Ishikawa (cell line): ENCODE data around the gene ELMO1.

Source experiments
- CEBPB ChIP-seq: IDR thresholded peaks from 2 replicates; pipeline ENCODE4 v1.6.1; 2012
- CREB1 ChIP-seq: IDR thresholded peaks from 2 replicates; pipeline ENCODE4 v1.6.1; 2012; ENCODE audit warnings: low read depth
- EGR1 ChIP-seq: IDR thresholded peaks from 2 replicates; pipeline ENCODE4 v1.6.1; 2012
- EP300 ChIP-seq: IDR thresholded peaks from 2 replicates; pipeline ENCODE4 v1.6.1; 2012; ENCODE audit warnings: borderline replicate concordance
- FOXM1 ChIP-seq: IDR thresholded peaks from 2 replicates; pipeline ENCODE4 v1.6.1; 2012; ENCODE audit warnings: low read depth, borderline replicate concordance
- NFIC ChIP-seq: IDR thresholded peaks from 2 replicates; pipeline ENCODE4 v1.6.1; 2012
- RAD21 ChIP-seq: IDR thresholded peaks from 2 replicates; pipeline ENCODE4 v1.6.1; 2012; ENCODE audit warnings: low read depth
- TAF1 ChIP-seq: IDR thresholded peaks from 2 replicates; pipeline ENCODE4 v1.6.1; 2012; ENCODE audit warnings: low read depth, mild to moderate bottlenecking
- TCF12 ChIP-seq: IDR thresholded peaks from 2 replicates; pipeline ENCODE4 v1.6.1; 2012; ENCODE audit warnings: low read depth
- TEAD4 ChIP-seq: IDR thresholded peaks from 2 replicates; pipeline ENCODE4 v1.6.1; 2012
- YY1 ChIP-seq: IDR thresholded peaks from 2 replicates; pipeline ENCODE4 v1.6.1; 2012; ENCODE audit warnings: low read depth
- ZBTB7A ChIP-seq: IDR thresholded peaks from 2 replicates; pipeline ENCODE4 v1.6.1; 2012; ENCODE audit warnings: low read depth
- TF ChIP-seq, protein P1 (sequence below): IDR thresholded peaks from 2 replicates; pipeline ENCODE4 v1.6.1; 2012
- TF ChIP-seq, protein P2 (sequence below): IDR thresholded peaks from 2 replicates; pipeline ENCODE4 v1.6.1; 2012; ENCODE audit warnings: low read depth, mild to moderate bottlenecking
- TF ChIP-seq, protein P3 (sequence below): IDR thresholded peaks from 2 replicates; pipeline ENCODE4 v1.6.1; 2012

Gene ELMO1

DNA sequence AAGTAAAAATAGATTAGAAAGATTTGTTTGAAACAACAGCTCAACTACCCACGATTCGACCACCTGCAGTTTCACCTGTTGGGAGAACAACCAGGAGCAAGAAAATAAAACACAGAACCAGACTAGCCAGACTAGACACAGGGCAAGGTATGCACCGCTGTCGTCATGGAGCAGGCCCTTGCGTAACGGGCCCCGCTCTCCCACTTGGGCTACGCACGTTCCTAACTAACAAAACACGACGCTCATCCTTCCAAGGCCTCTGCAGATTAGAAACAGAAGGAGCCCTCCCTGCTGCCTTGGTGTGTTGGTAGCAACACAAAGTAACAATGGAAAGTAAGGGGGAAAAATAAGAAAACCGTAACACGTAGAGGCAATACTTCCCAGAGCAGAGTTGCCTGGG, 45.1 kb upstream of the ELMO1 start:
- no peak for TF ChIP-seq ZBTB7A
- TF ChIP-seq NFIC, result no peak
- TF ChIP-seq TAF1, result no peak
- no peak for TF ChIP-seq CREB1
- TF ChIP-seq YY1, result no peak
- TF ChIP-seq EP300, result no peak
- TF ChIP-seq, protein P1, sequence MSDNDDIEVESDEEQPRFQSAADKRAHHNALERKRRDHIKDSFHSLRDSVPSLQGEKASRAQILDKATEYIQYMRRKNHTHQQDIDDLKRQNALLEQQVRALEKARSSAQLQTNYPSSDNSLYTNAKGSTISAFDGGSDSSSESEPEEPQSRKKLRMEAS, result no peak
- TF ChIP-seq, protein P2, sequence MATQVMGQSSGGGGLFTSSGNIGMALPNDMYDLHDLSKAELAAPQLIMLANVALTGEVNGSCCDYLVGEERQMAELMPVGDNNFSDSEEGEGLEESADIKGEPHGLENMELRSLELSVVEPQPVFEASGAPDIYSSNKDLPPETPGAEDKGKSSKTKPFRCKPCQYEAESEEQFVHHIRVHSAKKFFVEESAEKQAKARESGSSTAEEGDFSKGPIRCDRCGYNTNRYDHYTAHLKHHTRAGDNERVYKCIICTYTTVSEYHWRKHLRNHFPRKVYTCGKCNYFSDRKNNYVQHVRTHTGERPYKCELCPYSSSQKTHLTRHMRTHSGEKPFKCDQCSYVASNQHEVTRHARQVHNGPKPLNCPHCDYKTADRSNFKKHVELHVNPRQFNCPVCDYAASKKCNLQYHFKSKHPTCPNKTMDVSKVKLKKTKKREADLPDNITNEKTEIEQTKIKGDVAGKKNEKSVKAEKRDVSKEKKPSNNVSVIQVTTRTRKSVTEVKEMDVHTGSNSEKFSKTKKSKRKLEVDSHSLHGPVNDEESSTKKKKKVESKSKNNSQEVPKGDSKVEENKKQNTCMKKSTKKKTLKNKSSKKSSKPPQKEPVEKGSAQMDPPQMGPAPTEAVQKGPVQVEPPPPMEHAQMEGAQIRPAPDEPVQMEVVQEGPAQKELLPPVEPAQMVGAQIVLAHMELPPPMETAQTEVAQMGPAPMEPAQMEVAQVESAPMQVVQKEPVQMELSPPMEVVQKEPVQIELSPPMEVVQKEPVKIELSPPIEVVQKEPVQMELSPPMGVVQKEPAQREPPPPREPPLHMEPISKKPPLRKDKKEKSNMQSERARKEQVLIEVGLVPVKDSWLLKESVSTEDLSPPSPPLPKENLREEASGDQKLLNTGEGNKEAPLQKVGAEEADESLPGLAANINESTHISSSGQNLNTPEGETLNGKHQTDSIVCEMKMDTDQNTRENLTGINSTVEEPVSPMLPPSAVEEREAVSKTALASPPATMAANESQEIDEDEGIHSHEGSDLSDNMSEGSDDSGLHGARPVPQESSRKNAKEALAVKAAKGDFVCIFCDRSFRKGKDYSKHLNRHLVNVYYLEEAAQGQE, result no peak
- TF ChIP-seq, protein P3, sequence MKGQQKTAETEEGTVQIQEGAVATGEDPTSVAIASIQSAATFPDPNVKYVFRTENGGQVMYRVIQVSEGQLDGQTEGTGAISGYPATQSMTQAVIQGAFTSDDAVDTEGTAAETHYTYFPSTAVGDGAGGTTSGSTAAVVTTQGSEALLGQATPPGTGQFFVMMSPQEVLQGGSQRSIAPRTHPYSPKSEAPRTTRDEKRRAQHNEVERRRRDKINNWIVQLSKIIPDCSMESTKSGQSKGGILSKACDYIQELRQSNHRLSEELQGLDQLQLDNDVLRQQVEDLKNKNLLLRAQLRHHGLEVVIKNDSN, result no peak
- TF ChIP-seq FOXM1, result no peak
- TF ChIP-seq TCF12, result no peak
- TF ChIP-seq CEBPB, result no peak
- TF ChIP-seq TEAD4, result no peak
- TF ChIP-seq RAD21, result no peak

DNA sequence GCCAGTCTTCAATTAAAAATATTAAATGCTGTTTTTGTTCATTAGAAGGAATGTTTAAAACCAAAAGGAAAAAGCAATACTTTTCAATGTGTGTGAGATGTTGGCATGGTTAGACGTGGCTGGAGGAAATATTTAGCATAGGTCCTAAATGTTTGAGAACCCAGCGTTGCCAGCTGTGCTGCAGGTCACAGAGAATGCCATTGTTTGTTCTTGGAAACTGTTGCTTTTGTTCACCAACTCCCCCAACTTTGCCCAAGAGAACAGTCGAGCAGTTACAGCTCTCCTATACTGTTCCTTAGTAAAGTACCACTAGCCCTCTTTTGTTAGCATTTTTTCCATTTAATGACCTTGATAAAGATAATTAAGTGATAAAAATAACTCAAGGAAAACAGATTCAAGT, 44.5 kb upstream of the ELMO1 start:
- TF ChIP-seq, protein P1, result no peak
- TF ChIP-seq NFIC, result no peak

DNA sequence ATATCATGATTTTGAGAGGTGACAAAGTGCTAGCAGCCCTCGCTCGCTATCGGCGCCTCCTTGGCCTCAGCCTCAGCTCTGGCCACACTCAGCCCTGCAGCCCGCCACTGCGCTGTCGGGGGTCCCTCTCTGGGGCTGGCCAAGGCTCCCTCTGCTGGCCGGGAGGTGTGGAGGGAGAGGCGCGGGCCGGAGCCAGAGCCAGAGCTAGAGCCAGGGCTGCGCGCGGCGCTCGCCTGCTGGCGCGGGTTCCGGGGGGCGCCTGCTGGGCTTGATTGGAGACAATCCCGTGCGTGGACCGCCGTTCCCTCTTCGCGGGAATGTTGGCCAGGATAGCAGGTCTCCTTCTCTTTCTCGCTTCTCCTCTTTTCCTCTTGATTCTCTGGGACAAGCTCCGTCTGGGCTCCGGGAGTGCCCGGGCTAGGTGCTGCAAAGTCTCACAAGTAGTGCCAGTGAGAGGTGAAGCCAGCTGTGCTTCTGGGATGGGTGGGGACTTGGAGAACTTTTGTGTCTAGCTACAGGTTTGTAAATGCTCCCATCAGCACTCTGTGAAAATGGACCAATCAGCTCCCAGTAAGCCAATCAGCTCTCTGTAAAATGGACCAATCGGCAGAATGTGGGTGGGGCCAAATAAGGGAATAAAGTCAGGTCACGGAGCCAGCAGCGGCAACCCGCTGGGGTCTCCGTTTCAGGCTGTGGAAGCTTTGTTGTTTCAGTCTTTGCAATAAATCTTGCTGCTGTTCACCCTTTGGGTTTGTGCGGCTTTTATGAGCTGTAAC, 43.4 kb upstream of the ELMO1 start:
- TF ChIP-seq NFIC, result no peak
- TF ChIP-seq EGR1, result no peak
- no peak for TF ChIP-seq CEBPB
- no peak for TF ChIP-seq TCF12
- TF ChIP-seq FOXM1, result no peak

DNA sequence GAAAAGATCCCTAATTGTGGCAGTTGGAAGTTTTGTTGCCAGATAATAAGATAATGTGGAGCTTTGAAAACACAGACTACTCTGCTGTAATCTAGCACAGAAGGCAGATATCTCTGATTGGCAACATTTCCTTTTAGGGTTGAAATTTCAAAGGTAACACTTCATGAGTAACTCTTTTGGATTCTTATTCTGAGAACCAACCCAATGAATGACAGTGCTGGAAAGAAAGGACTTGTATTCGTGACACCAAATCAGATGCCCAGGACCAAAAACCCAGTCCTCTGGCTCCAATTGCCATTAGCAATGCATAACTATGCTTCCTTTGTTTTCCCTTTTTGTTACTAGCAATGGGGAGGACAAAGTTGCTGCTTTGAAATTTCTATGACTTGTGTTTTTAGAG, 41.0 kb upstream of the ELMO1 start:
- TF ChIP-seq EGR1, result no peak
- TF ChIP-seq NFIC, result no peak
- TF ChIP-seq CREB1, result no peak
- TF ChIP-seq EP300, result no peak
- TF ChIP-seq TAF1, result no peak
- TF ChIP-seq CEBPB, result no peak
- no peak for TF ChIP-seq YY1
- TF ChIP-seq, protein P2, result no peak
- no peak for TF ChIP-seq ZBTB7A
- no peak for TF ChIP-seq FOXM1
- TF ChIP-seq, protein P3, result no peak
- TF ChIP-seq TEAD4, result no peak
- TF ChIP-seq RAD21, result no peak
- TF ChIP-seq, protein P1, result no peak
- TF ChIP-seq TCF12, result no peak

DNA sequence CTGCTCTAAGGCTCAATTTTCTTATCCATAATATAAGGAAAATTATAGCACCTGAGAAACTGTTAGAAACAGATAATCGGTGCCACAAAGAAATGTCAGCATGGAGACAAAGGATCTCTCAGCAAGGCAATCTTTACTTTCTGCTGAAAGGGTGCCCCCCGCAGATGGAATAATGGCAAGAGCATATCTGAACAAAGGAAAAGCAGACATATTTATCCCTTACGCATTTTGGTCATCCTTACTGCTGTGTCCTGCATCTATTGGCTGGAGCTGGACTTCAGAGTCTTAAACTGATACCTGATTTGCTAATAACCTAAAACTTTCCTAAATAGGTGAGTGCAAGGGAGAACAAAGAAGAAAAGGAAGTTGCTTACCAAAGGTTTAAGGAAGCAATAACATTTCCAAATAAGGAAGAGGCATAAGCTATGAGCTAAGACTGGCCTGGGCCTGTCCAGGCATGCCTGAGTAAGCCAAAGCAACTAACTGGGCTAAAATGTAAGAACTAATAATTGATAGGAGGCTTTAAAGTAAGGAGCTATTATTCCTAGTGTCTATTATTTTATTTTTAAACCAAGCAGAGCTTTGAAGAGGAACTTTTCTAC, 39.6 kb upstream of the ELMO1 start:
- TF ChIP-seq CEBPB (no peak), FOXM1 (no peak), TCF12 (no peak), YY1 (no peak), TAF1 (no peak), CREB1 (no peak), ZBTB7A (no peak)
- TF ChIP-seq, protein P2, result no peak
- TF ChIP-seq, protein P1, result no peak
- TF ChIP-seq, protein P3, result no peak
